Measurements from ENCODE around the gene MAD1L1.

The MAD1L1 gene

DNA sequence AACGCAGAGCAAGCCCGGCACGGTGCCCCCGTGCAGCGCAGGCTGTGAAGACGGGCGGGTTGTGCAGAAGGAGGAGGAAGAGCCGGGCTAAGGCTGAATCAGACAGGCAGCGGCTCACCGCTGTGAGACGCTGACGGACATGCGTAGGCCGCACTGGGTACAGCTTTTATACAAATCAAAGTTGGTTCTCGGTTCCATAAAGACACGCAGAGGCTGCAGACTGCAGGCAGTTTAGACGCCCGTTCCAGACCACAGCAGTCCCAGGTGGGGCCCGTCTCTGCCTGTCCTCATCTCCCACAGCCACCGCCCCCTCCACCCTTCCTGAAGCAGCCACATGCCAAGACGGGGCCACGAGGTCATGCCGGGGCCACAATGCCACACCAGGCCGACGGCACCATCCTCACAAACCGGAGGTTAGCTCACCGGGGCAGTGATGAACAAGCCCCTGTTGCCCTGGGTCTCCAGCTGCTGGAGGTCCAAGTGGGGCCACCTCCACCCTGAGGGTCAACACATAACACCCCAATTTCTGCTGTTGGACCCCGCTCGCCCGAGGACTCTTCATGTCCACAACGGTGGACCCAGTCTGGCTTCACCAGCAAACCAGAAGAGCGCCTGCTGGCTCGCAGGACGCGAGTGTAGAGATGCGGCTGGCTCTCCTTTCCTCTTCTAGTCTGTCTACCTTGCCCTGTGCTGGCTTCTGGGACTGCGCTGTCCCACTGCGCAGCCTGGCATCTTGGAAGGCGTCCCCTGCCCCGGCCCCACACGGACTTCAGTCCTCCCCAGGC is 335.5 kb downstream of the MAD1L1 start:
- no peak for DNase-seq (ENCODE audit: low read depth)

DNA sequence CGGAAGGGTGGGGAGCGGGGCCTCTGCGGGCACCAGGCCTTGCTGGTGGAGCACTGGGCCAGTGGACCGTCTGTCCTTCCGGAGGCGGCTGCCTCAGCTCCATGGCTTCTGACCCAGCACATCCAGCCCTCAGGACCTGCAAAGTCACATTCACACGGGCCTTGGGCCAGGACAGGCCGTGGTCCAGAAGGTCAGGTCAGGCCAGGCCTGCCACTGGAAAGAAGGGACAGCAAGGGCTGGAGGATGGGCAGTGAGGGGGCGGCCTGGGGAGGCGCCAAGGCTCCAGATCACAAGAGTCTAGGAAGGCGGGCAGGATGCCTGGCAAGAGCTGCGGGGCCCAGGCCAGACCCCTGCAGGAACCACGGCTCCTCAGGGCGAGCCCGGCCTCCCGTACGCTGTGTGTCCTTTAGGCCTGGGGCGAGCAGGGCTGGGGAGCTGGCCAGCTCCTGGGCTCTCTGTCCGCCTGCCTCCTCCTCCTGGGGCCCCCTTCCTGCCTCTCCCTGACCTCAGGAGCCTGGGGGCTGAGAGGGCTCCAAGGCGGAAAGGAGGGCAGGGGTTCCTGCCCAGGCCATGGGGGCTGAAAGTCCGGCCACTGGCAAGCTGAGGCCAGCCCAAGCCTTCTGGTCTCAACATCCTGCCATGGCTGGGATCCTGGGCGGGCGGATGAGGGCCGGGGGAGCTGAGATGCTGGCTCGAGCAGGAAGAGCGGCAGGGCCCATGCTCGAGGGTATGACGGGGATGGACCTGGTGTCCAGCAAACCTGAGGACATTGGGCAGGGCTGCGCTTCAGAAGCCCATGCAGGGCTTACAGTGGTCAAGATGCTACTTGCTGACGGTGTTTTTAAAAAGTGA is 336.9 kb downstream of the MAD1L1 start:
- DNase-seq (ENCODE audit: low read depth), result no peak

DNA sequence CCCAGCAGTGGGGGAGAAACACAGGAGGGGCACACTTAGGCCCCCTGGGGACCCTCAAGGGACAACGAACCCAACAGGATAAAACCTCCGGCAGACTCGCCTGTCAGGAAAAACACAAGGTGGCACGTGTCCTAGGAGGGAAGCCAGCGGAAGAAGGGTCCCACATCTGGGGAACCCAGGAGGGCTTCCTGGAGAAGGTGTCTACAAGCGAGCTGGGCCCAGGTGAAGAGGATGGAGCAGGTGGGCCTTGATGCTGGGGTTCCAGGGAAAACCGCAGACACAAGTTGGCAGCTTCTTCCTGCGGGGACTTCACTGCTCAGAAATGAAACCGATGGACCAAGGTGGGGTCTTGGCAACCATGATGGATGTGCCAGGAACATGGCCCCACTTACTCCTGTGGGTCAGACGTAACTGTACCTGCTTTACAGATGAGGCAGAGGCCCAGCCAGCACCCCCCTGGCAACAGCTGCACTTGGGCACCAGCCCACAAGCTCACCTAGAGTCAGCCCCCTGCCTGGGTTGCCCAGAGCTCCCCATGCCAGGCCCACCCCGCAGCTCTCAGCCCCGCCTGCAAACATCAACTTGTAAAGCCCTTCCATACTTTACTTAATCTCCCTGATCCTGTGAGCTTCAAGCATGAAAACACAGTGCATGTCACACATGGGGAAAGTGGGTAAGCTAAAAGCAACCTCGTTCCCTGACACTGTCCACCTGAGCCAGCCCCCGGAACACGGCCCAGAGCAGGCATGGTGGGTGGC is 337.7 kb downstream of the MAD1L1 start:
- DNase-seq (ENCODE audit: low read depth), result no peak

DNA sequence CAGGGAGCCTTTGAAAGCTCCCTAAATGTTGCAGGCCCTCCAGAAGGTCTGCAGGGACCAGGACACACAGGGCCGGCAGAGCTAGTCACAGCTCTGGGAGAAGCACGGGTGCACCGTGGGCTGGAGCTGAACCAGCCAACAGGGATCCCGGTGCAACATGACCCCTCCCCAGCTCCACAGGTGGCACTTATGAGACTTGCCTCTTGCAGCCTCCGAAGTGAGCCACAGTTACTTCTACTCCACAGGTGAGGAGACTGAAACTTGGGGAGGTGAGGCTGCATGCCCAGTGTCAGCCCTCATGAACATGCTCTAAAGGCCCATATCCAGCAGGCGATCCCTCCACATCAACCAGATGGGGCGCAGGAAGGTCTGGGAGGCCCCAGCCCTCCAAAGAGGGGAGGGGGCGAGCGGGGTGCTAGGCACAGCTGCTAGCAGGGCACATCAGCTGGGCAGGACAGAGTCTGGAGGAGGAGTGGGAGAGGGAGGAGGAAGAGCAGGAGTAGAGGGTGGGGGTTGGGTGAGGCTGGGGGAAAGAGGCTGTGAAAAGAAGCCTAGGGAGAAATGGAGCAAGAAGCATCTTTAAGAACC is 338.3 kb downstream of the MAD1L1 start:
- DNase-seq (ENCODE audit: low read depth), result no peak

DNA sequence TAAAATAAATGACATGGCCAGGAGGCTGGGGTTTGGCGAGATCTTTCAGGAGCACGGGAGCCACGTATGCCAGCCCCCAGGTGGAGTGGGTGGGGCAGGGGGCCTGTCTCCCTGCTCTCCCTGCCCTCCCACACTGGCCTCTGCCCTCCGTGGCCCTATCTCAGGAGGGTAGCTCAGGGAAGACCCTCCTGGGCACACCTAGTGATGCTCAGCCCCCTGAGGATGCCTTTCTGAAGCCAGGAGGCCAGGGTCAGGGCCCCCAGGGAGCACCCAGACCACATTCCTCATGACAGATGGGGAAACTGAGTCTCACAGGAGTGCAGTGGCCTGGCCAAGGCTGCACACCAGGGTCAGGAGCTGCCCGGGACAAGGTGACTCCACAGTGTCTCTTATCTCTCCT is 339.3 kb downstream of the MAD1L1 start:
- DNase-seq (ENCODE audit: low read depth), result no peak

DNA sequence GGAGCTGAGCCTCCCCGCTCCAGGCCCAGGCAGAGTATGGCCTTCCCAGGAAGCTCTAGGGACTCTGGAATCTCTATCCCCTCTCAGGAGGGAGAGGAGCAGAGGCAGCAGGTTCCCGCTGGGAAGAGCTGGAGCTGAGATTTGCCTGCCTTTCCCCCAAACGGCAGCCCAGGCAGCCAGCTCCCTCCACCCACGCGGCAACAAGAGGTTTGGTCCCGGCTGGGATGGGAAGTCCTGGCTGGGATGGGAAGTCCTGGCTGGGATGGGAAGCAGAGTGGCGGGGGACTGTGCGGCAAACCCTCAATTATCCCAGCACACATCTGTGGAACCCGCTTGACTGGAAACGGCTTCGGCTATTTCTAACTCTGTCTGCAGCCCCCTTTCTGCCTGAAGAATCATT is 339.7 kb downstream of the MAD1L1 start:
- DNase-seq (ENCODE audit: low read depth), result no peak

DNA sequence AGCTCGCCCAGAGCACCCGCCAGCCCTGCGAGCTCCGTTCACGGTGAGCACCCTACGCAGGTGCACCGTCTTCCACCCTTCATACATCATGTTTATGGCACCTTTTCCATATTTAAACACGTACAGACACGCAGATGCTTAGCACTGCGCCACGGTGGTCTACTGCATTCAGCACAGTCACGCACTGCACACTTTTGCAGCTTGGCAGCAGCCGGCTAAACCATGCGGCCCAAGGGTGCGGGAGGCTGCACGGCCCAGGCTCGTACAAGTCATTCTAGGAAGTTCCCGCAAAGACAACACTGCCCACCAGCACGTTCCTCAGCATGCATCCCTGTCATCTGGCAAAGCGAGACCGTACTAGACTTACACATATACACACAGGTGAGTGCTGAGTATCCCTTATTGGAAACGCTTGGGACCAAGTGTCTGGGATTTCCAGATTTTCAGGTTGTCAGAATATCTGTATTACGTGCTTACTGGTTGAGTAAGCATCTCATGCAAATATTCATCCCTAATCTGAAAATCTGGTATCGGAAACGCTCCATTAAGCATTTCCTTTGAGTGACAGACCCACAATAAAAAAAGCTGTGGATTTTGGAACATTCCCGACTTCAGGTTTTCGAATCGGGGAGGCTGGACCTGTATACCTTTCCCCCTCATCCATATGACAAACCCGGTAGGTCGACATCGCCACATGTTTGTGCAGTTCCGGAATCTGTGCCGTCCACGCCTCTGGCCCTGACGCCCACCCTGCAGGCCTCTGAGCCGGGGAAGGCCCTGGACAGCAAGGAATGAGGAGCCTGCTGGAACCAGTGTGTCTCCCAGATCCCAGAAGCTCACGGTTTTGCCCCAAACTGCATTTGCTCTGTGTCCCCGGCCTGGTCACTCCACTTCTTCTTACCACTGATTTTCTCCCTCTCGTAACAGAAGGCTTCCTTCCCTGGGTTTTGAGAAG is 340.5 kb downstream of the MAD1L1 start:
- no peak for DNase-seq (ENCODE audit: low read depth)

DNA sequence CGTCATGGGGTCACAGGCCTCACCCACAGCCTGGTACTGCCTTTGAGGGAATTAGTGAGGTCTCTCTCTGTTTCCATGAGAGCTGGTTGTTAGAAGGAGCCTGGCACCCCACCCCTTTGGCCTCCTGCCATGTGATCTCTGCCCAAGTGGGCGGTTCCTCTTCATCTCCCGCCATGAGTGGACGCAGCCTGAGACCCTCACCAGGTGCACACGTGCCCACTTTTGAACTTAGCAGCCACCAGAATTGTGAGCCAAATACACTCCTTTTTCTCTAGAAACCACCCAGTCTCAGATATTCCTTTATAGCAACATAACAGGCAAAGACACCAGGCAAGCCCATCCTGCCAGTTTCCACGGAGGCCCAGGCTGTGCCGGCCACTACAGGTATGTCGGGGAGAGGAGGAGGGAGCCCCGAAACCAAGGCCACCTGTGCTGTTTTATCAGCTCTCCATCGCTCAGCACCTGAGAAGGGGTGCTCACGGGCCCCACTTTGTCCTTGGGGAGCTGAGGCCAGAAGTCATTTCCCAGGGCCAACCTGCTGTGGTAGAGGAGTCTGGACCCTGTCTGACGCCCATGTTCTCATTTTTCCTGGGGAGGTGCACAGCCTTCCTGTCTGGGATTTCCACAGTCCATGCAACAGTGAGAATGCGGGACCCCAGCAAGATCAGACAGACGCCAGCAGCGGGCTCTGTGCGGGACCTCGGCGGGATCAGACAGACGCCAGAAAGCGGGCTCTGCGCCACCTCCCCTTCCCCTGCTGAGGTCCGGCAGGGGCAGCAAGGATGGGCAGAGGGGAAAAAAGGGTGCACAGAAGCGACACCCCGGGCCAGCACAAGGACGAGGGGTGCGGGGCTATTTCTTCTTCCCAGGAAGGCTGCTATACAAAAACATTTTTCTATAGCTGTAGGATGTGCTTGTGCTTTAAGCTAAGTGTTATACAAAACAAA is 342.2 kb downstream of the MAD1L1 start:
- no peak for DNase-seq (ENCODE audit: low read depth)

DNA sequence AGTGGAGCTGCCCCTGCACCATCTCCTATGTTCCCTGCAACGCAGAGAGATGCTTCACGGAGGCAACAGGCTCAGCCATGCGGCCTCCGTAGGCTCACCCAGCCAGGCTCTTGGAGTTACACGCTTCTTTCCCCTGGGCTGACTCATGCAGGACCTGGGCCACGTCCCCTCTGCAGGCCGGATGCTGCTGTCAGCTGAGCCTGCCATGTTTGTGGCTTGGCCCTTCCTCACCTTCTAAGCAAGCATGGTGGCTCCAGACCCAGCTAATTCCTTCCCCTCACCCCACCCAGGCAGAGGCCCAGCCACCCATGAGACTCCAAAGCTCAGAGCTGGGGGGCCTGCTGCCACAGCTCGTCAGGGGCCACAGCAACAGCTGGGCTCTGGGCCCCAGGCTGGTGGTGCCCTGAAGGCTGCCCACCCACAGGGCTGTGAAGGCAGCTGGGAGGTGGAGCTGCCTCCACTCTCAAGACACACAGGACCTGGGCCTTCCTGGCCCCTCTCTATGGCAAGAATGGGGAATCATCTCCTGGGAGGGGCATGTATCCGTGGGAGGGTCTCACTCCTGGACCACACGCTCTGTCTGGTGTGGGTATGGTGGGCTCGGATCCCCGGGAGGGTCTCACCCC is 343.1 kb downstream of the MAD1L1 start:
- no peak for DNase-seq (ENCODE audit: low read depth)

DNA sequence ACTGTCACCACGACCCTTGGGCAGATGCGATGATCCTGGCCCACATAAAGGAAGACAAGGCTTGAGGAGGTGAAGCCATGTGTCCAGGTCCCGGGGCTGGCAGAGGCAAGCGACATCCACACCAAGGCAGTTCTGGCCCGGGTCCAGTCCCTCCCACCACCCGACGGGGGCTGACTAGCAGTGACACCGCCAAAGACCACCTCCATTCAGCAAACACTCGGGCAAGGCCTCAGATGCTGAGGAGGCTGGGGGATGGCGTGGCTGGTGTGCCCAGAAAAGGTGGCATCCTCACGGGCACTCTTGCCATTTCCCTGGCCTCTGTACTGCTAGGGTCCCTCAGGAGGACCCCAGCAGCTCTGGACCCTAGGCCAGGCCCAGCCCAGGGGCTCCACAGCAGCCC is 343.7 kb downstream of the MAD1L1 start:
- DNase-seq (ENCODE audit: low read depth), result no peak

DNA sequence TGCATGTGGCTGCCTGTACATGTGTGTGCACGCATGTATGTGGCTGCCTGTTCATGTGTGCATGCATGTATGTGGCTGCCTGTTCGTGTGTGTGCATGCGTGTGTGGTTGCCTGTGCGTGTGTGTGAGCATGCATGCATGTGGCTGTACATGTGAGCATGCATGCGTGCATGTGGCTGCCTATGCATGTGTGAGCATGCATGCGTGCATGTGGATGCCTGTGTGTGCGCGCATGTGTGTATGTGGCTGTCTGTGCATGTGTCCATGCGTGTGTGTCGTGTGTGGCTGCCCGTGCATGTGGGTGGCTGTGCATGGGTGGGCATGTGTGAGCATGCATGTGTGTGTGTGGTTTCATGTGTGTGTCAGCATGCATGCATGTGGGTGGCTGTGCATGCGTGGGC is 344.3 kb downstream of the MAD1L1 start:
- no peak for DNase-seq (ENCODE audit: low read depth)

DNA sequence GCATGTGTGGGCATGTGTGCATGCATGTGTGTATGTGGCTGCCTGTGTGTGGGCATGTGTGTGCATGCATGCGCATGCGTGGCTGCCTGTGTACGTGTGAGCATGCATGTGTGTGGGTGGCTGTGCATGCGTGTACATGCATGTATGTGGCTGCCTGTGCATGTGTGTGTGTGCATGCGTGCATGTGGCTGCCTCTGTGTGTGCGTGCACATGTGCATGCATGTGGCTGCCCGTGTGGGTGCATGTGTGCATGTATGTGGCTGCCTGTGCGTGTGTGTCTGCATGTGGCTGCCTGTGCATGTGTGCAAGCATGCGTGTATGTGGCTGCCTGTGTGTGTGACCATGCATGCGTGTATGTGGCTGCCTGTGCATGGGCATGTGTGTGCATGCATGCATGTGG is 345.5 kb downstream of the MAD1L1 start:
- no peak for DNase-seq (ENCODE audit: low read depth)

DNA sequence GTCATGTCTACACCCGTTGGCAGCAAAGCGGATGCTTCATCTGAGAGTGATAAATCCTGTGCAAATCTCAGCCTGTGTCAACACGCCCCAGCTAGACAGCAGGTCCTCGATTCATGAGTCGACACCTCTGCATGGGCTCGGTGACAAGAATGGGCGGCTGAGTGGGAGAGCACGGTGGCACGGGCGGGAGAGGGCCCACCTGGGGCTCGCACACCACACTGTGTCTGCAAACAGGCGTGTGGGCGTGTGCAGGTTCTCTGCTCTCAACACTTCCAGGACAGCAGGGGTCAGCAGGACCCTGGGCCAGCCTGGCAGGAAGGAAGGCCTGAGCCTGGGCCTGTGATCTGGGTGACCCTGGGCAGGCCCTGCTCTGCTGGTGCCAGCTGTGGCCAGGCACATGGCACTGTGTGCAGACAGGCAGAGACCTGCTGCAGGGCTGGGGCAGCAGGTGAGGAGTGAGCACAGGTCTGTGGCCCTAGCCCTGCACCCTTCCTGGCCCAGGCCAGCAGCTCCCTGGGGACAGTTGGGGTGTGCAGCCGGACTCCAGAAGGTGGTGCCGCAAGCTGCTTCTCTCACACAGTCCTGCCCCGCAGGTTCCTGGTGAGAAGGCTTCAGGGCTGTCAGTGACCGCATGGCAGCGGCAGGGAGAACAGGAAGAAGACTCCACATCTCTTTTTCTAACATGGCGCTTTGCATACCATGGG is 346.2 kb downstream of the MAD1L1 start:
- no peak for DNase-seq (ENCODE audit: low read depth)

DNA sequence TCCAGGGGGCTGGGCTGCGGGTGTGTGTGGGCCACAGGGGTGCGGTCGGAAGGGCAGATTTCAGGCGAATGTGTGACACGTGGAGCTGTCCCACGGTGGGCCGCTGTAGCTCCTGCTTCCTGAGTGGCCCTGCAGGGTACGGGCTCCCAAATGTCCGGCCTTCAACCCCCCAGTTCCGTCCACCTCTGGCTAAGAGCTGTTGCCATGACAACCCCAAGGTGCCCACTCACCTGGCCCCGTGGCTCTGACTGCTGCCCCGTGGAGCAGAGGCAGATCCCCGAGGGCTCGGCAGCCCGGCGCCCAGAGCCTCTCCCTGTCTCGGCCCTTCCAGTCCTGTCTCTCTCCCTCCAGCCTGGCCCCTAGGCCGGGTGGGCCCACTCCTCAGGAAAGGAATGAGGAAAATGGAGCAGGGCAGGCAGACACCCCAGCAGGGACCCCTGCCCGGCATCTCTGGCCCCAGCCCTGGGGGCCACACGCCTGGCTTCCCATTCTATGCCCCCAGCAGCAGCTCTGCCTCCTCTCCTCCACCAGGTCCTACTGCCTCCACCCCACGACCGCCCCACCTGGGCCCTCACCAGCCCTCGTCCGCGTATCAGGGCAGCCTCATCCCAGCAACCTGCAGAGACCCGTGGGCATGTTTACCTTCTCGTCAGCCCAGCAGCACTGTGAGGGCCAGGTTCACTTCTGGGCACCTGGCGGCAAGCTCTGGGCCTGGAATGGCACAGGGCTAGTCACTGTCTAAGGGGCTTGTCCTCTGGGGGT is 347.1 kb downstream of the MAD1L1 start:
- no peak for DNase-seq (ENCODE audit: low read depth)

DNA sequence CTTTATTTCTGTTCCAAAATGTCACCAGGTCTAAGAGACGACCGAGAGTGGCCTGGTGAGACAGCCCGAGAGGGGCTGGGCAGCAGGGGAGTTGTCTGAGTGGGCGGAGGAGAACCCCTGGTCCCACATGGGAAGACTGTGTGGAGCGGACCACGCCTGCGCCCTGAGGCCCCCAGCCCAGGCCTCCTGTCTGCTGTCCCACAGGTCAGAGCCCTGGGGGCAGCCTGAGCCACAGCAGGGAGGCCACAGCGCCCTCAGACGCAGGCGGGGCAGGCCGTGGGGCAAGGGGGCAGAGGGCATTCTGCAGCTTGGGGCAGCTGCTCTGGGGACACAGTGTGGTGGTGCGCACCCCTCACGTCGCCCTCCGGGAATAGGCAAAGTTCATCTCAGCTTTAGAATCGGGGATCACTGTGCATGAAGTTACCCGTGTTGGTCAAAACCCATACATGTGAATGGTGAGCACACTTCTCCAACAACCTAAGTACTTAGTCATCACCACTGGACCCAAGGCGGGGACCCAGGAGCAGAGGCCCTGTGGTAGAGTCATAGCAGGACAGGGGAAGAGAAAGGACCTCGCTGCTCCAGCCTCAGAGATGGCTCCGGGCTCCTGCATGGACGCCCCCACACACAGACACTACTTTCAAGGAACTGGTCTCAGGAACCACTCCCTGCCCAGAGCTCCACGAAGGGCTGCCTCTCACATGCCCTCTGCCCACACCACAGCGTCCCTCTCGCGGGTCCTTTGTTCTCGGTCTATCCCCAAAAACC is 348.0 kb downstream of the MAD1L1 start:
- DNase-seq (ENCODE audit: low read depth), result no peak

DNA sequence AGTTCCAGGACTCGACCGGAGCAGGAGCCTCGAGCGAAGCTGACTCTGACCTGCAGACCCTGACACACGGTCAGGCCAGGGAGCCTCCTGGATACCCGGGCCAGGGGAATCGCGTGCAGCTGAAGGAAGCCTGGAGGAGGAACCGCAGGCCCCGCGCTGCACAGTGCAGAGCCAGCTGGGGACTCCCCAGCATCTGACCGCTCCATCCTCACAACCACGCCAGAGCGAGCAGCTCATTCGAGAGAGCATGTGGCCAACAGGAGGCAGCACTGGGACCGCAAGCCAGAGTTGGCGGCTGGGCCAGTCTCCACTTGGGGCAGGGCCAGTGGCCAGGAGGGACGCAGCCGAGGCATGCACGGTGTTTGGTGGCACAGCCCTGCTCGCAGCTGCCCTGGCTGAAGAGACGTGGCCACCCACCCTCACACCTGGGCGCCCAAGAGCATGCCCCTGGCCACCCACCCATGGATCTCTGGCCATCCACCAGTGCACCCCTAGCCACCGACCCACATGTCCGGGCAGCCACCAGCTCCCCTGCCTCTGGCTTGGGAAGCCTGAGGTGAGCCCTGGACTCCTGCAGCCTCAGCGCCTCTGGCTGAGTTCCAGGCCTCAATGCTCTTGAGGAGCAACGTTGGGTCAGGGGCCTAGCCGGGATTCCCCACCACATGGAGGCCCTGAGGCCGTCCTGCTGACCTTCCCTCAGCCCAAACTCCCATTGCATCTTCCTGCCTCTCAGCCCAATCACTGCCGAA is 348.7 kb downstream of the MAD1L1 start:
- no peak for DNase-seq (ENCODE audit: low read depth)
